ENCODE measurements around the gene ADAMTS17. TPM values are rescaled to one million over a fixed set of nuclear protein-coding genes. Genes with fewer than 3 reads are reported as not detected.

ADAMTS17 gene
- total and polyA plus RNA-seq, 8 donors: 0.31 to 14.3 (median 6.3) TPM

GRCh38 chr15:100204771-100205170, 137.0 kb downstream of the ADAMTS17 start:
- TF ChIP-seq CTCF (IDR thresholded peaks at IDR 0.05) (no peak), EP300 (IDR thresholded peaks at IDR 0.05) (no peak), POLR2A (IDR thresholded peaks at IDR 0.05) (no peak), POLR2AphosphoS5 (IDR thresholded peaks at IDR 0.05) (no peak)
- WGBS, 5 donors: 89 to 97% (median 95%) methylated on average over 4 of the region's 4 CpGs
- intact Hi-C loops (cut with DNase I; ENCODE audit: low total_unique reads): no loop called here

GRCh38 chr15:100204211-100204610, 137.6 kb downstream of the ADAMTS17 start:
- TF ChIP-seq POLR2AphosphoS5 (IDR thresholded peaks at IDR 0.05) (no peak), POLR2A (IDR thresholded peaks at IDR 0.05) (no peak), EP300 (IDR thresholded peaks at IDR 0.05) (no peak), CTCF (IDR thresholded peaks at IDR 0.05) (no peak)
- Histone ChIP-seq H3K4me1 (peaks cover 0 to 10% (median 0%) of the 10 kb centered on the region in 4 donors), H3K36me3 (no peaks in the 10 kb centered on the region), H3K27ac (no peak overlapping the region), H3K9me3 (no peaks in the 10 kb centered on the region), H3K4me3 (no peak overlapping the region), H3K27me3 (no peaks in the 10 kb centered on the region)
- DNase-seq: no peak
- intact Hi-C loops (cut with DNase I; ENCODE audit: low total_unique reads): no loop called here
- 75 to 98% (median 97%) methylated on average over 1 of the region's 1 CpG for WGBS, 5 donors

More at GRCh38 chr15:100204771-100205170, 137.0 kb downstream of the ADAMTS17 start:
- Histone ChIP-seq H3K27ac (no peak overlapping the region), H3K4me1 (peaks cover 0 to 10% (median 0%) of the 10 kb centered on the region in 4 donors), H3K9me3 (no peaks in the 10 kb centered on the region), H3K27me3 (no peaks in the 10 kb centered on the region), H3K36me3 (no peaks in the 10 kb centered on the region), H3K4me3 (no peak overlapping the region)
- DNase-seq: no peak

- H3K4me1 ChIP-seq: peaks cover 0 to 10% (median 0%) of the 10 kb centered on the region in 4 donors
- H3K36me3 ChIP-seq: no peaks in the 10 kb centered on the region
- no peak overlapping the region for H3K4me3 ChIP-seq
- TF ChIP-seq POLR2A (IDR thresholded peaks at IDR 0.05) (no peak), POLR2AphosphoS5 (IDR thresholded peaks at IDR 0.05) (no peak), CTCF (IDR thresholded peaks at IDR 0.05) (no peak), EP300 (IDR thresholded peaks at IDR 0.05) (no peak)
- no peak overlapping the region for H3K27ac ChIP-seq
- no peaks in the 10 kb centered on the region for H3K9me3 ChIP-seq
- DNase-seq: peak in 1 of 2 donors; percentile 44
- intact Hi-C loops (cut with DNase I; ENCODE audit: low total_unique reads): no loop called here
- no peaks in the 10 kb centered on the region for H3K27me3 ChIP-seq
- WGBS, 5 donors: 40 to 57% (median 43%) methylated on average over 5 of the region's 5 CpGs
Observed at GRCh38 chr15:100202309-100202960, 139.3 kb downstream of the ADAMTS17 start.

- Histone ChIP-seq H3K4me1 (peaks cover 0 to 2% (median 0%) of the 10 kb centered on the region in 4 donors), H3K4me3 (no peak overlapping the region), H3K27me3 (no peaks in the 10 kb centered on the region), H3K36me3 (no peaks in the 10 kb centered on the region), H3K27ac (no peak overlapping the region), H3K9me3 (no peaks in the 10 kb centered on the region)
- 62 to 65% (median 65%) methylated on average over 18 of the region's 18 CpGs for WGBS, 5 donors
- intact Hi-C loops (cut with DNase I; ENCODE audit: low total_unique reads): no loop called here
- no peak for TF ChIP-seq POLR2AphosphoS5 (IDR thresholded peaks at IDR 0.05)
- peak in 1 of 2 donors; percentile 38 for DNase-seq
Observed at GRCh38 chr15:100201376-100202280, 140.1 kb downstream of the ADAMTS17 start.
